ENCODE data around the gene TOMM20.
"Not testable (repeated sequence)": the region's sequence is repeated elsewhere in the genome, so short reads cannot be mapped to it uniquely, and the experiment has no call there.

The TOMM20 gene

DNA sequence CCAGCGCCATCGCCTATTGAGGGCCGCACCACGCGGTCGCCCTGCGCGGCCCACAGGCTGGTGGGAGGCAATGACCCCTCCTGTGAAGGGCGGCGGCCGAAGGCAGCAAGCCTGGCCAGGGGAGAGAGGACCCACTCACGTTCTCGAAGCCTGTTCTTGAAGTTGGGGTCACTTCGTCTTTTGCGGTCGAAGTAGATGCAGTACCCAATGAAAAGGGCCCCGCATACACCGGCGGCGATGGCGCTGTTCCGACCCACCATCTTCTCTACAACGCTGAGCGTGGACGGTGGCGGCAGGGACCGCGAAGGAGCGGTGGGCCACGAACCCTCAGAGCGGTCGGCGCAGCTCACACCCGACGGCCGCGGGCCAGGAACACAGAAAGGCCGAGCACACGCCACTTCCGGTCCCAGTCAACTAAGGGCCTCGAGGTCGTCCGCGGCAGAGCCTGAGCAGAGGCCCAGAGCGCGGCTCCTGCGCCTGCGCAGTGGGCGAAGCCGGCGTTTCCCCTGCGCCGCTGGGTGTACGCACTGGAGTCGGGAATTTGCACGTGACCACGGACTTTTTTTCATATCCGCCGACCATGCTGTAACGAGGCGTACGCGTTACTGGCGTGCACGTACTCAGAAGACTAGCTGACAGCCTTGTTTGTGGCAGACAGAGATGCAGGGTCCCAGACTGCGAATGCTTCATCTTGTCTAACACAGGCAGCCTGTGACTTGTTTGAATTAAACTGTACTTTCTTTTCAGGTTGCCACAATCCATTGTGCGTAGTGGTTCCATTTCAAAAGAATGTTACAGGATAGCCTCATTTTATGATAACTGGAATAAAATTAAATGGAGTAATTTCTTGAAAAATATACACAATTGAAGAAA lies at the start of gene TOMM20:
Gene TOMM20, minus strand, starts transcription at position 382 of the 873 bp plus-strand sequence. Its CDS starts 122 bp downstream, at position 260.
- peak; percentile 99 for DNase-seq

DNA sequence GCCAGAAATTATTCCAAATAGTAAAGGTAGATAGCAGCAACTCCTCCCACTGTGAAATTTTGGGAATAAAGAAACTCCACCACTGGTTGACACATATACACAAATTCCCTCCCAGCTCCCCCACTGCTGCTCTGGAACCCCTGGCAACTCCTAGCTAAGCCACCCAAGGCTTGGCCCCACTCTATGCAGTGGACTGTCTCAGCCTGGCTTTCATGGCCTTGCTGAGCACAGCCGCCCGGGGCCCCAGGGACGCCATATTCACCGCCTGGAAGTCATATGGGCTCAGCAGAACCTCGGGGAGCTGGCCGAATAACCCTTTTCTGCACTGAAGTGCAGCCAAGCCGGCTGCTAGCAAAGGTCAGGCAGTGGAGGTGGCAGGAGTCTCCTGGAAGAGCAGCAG lies 47.8 kb upstream of the TOMM20 start:
- no peak for DNase-seq

DNA sequence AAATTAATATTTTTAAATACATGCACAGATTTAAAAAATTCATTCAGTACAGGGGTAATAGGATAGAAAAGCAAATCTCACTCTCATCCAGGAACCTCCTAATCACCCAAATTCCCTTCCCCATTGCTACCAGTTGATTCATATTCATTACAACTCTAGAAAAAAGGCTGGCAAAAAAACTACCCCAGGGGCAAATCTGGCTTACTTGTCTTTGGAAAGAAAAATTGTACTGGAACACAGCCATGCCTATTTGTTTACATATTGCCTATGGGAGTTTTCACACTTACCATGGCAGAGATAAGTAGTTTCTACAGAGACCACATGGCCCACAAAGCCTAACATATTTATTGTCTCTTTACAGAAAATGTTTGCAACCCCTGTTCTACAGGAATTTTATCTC lies 41.3 kb upstream of the TOMM20 start:
- DNase-seq, result no peak

DNA sequence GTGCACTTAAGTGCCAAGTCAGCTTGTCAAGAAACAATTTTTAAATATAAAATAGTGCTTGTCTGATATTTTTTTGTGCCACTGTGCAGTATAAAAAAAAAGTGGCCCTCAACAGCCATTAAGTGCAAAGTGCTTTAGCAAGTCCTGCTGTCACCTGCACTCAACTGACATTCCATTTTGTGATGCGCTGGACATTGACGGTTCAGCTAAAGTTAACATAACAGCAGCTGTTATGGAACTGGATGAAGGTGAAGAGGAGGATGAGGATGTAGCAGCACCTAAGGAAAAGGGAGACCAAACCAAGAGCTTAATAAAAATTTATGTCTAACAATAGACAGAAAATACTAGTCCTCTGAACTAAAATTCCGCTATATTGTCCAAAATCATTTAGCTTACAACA lies 39.7 kb upstream of the TOMM20 start:
- no peak for DNase-seq

DNA sequence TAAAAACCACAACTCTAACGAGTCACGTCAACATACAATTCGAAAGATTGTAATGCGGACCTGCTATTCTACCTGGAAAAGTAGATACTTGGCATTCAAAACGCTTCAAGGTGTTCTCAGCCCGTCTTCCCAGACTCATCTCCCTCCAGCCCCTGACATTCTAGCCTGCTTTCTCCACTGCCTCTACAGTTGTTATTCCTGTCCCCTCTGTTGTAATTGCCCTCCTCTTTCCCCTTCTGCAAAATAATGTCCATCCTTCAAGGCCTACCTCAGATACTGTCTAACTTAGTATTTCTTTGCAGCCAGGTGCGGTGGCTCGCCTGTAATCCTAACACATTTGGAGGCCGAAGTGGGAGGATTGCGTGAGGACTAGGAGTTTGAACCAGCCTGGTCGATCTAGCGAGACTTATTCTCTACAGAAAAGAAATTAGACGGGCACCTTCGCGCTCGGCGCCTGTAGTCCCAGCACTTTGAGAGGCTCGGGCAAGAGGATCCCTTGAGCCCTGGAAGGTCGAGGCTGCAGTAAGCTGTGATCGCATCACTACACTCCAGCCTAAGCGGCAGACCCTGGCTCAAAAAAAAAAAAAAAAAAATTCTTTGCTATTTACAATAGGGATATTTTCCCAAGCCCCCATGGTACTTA lies 33.2 kb upstream of the TOMM20 start:
- DNase-seq, result no peak

DNA sequence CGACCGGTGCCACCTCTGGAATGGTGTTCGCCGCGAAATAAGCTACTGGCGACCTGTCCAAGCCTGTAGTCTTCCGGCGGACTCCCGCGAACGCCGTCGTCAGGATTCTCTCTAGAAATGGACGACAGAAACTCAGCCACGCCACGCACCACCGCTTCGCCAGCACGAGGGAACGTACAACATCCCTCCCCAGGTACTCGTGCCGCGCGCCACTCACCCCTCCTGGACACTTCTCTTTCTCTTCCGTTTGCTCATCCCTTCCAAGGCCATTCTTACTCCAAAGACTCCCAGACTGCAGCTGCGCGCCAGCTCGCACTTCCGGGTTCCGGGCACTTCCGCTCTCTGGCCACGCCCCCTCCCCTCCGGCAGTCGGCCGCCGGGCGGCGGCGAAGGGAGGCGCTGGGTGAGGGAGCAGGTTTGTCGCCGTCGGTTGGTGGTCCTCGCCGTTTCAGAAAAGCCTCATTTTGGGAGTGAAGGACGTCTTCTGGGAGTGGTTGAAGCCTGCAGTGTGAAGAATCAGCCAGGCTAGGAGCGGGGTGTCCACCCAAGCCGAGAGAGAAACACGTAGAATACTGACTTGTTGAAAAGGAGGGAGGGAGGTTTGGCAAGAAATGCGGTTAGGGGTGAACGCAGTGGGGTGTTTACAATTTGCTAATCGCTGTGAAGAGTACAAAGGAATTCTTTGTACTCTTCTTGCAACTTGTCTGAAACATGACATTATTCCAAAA lies 32.5 kb upstream of the TOMM20 start, which contains the start of gene RBM34:
Gene RBM34, minus strand, starts transcription at position 294 of the 728 bp plus-strand sequence. Its CDS starts 24 bp downstream, at position 270.
- DNase-seq, result peak; percentile 97

DNA sequence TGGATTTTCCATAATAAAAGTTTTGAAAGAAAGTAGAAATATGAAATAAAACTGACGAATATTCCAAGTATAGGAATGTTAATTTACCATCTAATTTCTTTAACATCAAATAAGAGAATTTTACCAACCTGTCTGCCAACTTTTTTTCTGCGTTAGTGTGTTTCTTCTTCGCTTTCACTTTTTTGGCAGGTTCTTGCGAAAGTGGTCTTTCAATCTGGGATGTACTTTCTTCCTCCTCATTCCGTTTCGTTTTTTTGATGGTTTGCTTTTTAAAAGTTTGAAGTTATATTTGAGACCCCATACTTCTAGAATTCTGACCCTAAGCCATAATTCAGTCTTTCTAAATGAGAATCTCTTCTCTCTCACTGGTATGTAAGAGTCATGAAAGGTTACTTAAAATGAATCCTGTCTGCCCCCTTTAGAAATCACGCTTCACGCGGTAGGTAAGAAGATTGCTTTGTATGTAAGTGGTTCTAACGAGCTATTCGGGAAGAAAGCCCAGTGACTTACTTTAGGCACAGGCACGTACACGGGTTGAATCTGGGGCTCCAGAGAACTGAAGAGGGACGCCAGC lies 31.8 kb upstream of the TOMM20 start:
- DNase-seq, result no peak

DNA sequence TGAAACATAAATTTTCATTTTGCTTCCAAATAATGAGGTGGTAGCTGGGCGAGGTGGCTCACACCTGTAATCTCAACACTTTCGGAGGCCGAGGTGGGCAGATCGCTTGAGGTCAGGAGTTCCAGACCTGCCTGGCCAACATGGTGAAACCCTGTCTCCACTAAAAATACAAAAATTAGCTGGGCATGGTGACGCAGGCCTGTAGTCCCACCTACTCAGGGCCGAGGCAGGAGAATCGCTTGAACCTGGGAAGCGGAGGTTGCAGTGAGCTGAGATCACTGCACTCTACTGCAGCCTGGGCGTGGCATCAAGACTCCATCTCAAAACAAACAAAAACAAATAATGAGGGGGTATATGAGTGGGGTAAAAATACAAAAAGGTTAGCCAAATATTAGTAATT lies 31.3 kb upstream of the TOMM20 start:
- DNase-seq, result not testable (repeated sequence)

DNA sequence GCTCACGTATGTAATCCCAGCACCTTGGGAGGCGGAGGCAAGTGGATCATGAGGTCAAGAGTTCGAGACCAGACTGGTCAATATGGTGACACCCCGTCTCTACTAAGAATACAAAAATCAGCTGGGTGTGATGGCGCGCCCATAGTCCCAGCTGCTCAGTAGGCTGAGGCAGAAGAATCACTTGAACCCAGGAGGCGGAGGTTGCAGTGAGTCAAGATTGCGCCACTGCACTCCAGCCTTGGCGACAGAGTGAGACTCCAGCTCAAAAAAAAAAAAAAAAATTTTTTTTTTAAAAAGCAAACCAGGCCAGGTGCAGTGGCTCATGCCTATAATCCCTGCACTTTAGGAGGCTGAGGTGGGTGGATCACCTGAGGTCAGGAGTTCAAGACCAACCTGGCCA lies 30.6 kb upstream of the TOMM20 start:
- not testable (repeated sequence) for DNase-seq

DNA sequence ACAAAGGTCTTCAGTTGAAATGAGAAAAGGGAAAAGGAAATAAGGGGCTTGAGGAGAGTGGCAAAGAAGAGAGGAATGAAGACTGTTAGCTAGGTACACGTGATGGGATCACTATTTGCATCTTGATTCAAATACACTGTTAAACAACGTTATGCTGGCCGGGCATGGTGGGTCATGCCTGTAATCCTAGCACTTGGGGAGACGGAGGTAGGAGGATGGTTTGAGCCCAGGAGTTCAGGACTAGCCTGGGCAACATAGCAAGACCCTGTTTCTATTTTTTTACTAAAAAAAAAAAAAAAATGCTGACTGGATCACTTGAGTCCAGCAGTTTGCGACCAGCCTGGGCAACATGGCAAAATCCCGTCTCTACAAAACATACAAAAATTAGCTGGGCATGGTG lies 30.0 kb upstream of the TOMM20 start:
- no peak for DNase-seq

DNA sequence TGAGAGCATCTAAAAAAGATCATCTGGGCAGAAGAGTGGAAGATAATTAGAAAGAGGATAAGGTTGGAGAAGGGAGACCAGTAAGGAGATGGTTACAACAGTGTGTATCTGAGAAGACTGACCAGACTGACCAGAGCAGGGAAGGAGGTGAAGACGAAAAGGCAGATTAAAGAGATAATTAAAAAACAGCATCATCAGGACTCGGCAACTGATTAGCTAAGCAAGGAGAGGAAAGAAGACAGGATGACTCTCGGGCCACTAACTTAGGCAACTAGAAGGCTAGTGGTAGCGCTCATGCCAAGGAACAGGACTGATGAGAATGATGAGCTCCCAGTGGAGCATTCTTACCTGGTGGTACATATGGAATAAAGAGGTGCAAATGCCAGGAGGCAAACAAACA lies 28.5 kb upstream of the TOMM20 start:
- no peak for DNase-seq

DNA sequence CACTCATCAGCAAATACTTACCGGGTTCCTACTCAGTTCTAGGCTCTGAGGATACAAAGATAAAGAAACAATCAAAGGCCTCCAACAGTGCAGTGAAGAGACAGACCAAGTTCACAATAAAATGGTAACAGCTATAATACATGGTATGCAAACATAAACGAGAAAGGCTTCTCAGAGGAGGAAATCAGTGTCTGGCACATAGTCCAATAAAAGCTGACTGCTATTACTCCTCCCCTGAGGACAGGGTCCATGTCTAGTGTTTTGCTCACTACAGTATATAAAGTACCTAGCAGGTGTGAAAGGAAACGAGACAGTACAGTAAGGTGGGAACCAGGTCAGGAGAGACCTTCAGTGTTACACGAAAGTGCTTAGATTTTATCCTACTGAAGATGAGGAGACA lies 28.1 kb upstream of the TOMM20 start:
- DNase-seq, result no peak

DNA sequence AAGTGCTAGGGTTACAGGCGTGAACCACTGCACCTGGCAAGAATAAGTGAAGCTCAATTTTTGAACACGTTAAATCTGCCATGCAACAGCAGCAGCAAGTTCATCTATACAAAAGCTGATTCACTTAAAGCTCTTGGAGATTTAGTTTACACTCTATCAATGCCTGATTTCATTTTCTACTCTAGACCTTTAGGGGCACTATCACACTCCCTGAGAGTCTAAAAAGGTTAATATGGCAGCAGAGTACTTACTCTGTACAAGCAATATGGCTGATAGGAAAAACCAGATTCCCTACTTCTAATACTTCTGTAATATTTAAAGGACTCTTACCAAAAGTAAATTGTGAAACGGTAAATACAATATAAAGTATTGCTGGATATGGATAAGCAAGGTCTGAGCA lies 27.6 kb upstream of the TOMM20 start:
- DNase-seq, result no peak

DNA sequence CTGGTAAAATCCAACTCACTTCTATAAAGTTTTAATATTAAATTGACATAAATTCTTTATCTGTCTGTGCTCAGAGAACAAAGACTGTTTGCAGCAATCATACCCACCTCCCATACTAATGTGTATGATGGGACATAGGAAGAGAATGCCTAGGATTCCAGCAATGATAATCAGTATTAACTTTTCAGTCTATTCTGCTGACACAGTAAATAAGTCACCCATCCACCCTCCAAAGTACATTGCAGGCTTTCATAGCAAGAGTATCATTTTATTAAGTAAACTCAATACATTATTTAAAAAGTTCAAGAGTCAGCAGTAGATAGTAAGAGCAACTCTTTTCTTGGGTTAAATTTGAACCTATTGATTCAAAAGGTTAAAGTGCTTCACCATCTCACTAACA lies 23.6 kb upstream of the TOMM20 start:
- DNase-seq, result no peak

DNA sequence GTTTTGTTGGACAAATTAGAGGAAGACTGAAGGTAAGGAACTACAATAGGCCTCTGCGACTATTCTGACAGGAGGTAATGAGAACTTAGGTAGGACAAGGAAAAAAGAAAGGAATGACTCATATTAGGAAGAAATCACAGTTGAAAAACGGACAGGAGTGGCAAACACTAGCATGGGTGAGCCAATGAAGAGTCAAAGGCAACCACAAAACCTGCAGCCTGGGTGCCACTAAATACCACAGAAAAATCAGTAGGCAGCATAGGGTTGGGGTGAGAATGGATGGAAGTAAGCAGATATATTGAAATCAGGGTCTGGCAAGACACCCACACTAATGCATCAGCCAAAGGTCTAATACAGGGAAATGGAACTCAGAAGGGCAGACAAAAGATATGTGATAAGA lies 22.4 kb upstream of the TOMM20 start:
- DNase-seq, result no peak

DNA sequence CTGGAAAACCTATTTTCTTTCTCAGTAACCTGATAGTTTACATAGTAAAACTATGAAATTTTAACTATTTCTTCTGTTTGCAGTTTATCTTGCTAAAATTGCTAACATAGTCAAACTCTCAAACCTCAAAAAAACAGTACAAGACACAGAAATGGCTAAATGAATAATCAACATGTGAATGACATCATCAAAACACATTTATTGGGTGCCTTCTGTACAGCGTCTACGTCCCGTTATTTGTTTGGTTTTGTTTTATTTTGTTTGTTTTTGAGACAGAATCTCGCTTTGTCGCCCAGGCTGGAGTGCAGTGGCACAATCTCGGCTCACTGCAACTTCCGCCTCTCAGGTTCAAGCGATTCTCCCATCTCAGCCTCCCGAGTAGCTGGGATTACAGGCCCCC lies 21.2 kb upstream of the TOMM20 start:
- no peak for DNase-seq

DNA sequence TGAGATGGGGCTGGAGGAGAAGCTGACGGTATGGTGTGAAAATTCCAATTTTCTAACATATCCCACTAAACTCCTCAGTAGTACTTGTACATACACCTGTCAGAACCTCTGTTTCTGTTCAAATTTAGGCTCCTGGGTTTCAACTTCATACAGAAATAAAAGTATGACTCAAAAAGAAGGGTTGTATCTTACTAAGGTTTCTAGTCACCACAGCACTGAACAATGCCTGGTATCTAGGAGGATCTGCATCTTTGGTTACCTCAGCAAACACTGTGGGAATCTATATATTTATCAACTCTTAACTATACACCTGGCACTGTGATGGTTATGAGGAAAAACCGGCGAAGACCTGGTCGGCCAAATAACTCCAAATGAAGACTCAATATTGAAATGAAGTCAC lies 18.6 kb upstream of the TOMM20 start:
- DNase-seq, result no peak

DNA sequence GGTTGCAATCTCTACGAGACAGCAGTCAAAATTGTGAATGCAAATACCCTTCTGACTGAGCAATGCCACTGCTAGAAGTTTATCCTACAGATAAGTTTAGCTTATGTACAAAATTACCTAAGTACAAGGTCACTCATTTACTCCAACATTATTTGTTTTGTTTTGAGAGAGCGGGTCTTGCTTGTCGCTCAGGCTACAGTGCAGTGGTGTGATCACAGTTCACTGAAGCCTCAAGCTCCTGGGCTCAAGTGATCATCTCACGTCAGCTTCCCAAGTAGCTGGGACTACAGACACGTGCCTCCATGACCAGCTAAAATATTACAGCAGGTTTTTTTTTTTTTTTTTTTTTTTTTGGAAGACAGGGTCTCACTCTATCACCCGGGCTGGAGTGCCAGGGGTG lies 17.0 kb upstream of the TOMM20 start:
- DNase-seq, result no peak

DNA sequence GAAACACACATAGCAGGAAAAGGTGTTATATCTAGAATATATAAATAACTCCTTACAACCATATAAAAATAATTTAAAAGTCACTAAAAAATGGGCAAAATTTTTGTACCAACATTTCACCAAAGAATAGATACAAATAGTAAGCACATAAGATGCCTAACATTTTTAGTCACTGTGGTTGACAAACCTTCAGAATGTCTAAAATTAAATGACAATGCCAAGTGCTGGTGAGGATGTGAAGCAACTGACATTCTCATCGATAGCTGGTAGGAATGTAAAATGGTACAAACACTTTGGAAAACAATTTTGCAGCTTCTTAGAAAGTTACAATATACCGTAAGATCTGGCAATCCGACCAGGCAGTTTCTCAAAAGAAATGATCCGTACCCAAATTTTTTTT lies 14.4 kb upstream of the TOMM20 start:
- no peak for DNase-seq

DNA sequence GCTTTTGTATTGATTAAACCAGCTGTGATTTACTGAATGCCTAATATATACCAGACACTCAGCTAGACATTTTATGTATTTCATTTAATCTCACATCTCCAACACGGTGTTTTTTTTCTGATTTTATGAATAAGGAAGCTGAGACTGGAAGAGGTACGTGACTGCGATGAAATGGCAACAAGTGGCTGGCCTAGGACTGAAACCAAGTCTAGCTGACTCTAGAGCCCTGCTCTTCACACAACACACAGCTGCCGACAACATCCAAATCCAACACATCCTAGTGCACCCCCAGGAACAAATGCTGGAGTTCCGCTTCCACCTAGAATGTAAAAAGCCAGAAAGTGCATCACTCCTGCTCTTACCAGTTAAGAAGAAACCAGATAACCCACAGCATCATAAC lies 10.7 kb upstream of the TOMM20 start:
- no peak for DNase-seq

DNA sequence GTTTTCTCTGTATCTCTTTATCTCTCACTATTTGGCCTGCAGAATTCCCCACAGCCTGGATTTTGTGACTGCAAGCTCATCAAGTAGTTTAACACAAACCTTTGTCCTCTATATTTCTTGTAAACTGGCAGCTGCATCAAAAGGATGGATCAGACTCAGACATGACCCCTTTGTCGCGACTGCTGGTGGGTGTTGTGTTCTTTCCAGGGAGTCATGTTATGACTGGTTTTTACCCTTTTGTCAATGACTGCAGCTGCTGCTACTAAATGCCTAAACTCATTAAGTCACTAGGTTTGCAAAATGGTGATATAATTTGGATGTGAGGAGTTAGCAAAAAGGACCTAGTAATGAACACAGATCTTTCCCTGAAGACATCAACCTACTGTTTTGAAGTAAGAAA lies 10.2 kb upstream of the TOMM20 start:
- DNase-seq, result no peak

DNA sequence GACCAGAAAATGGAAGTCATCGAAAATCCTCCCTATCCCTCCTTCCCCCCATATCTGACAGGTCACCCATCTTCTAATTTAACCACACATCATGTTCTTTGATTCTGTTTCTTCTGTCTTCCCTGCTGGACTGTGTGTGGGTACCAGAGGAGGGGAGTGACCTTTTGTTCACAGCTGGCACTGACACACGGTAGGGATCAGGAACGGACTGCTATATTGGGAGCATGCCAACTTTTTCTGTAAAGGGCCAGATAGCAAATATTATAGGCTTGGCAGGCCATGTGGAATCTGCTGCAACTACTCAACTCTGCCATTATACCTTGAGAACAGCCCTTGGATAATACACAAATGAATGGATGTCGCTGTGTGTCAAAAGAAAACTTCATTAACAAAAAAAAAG lies 7.5 kb upstream of the TOMM20 start:
- DNase-seq, result no peak

DNA sequence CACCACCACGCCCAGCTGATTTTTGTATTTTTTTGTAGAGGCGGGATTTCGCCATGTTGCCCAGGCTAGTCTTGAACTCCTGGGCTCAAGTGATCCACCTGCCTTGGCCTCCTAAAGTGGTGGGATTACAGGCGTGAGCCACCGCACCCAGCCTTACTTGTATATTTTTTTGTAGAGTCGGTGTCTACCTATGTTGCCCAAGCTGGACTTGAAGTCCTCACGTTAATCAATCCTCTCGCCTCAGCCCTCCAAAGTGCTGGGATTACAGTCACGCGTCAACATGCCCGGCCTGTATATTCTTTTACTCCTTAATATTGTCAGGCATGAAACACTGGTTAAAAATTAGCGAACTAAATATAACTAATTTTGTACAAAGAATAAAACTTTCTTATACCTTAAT lies 5.5 kb upstream of the TOMM20 start:
- no peak for DNase-seq

All from eye (tissue), 1 donor.